ENCODE results near the gene OAT. TPM values are rescaled to one million over a fixed set of nuclear protein-coding genes. Genes with fewer than 3 reads are reported as not detected.
"Not testable (repeated sequence)": the region's sequence is repeated elsewhere in the genome, so short reads cannot be mapped to it uniquely, and the experiment has no call there.

Gene OAT
- total RNA-seq, 1 experiment from 2014 or later: 53.0 TPM

DNA sequence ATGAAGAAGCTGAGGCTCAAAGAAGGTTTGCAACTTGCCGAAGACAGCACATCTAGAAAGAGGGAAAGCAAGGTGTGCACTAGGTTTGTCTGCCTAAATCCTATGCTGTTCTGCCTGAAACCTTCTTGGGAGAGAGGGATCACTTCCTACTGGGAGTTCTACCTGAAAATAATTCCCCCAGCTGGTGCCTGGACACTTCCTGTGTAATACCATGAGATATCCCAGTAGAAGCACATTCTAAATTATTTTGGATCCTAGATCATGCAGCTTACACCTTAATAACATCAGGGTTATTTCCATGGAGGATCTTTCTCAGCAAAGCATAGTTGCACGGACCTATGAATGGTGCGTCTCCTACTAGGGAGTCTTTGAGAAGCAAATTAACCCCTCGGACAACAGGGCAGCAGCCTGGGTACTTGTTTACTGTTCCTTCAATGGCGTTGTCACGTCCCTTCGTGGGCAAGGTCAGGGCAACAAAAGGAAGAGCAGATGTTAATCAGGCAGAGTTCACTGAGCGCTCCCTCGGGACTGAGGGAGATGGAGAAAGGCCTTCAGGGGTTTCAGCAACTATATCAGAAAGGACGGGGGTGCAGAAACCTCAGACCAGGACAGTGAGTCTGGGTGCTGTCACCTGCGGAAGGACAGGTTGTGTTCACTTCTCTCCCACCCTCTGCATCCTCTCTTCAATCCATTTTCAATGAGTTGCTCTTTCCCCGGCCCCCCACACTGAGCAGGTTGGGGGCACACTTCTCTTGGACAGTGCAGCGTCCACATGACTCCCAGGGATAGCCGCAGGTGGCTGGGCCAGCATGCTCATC lies 44.0 kb downstream of the OAT start:
- CTCF ChIA-PET: interaction anchor here (0.5 kb wide), 1 partner anchor 483 kb away, joined by 3 read pairs; no protein-coding TSS in a partner anchor
- H3K4me1 Mint-ChIP-seq (ENCODE audit: low read depth, unreplicated experiment): no peaks in the 10 kb centered on the region
- intact Hi-C loops (cut with micrococcal nuclease; ENCODE audit: unreplicated experiment): no loop called here

DNA sequence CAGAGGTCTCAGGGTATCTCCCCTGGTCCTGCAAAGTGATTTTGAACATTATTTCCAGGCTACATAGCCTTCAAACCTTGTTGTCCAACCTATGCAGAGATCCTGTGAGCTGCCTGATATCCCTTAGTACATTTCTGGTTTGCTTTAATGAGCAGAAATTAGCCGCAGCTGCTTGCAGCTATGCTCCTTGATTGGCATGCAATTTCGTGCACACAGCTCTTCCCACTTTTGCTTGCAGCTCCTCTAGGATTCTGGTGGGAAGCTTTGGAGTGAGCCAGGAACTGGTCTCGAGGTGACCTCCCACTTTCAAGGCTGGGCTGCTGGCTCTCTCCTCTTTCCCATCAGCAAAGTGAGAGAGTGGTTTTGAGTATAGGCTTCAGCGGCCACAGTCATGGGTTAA lies 45.8 kb downstream of the OAT start:
- Mint-ChIP-seq H3K4me3 (ENCODE audit: low read depth, unreplicated experiment) (no peak overlapping the region), H3K27me3 (ENCODE audit: unreplicated experiment) (peaks cover 66% of the 10 kb centered on the region), H3K27ac (ENCODE audit: unreplicated experiment) (no peak overlapping the region), H3K9me3 (ENCODE audit: low read depth, unreplicated experiment) (no peaks in the 10 kb centered on the region), H3K4me1 (ENCODE audit: low read depth, unreplicated experiment) (no peaks in the 10 kb centered on the region), H3K36me3 (ENCODE audit: insufficient read depth, unreplicated experiment) (no peaks in the 10 kb centered on the region)
- CTCF ChIA-PET: no interaction called here
- TF ChIP-seq, protein P1, sequence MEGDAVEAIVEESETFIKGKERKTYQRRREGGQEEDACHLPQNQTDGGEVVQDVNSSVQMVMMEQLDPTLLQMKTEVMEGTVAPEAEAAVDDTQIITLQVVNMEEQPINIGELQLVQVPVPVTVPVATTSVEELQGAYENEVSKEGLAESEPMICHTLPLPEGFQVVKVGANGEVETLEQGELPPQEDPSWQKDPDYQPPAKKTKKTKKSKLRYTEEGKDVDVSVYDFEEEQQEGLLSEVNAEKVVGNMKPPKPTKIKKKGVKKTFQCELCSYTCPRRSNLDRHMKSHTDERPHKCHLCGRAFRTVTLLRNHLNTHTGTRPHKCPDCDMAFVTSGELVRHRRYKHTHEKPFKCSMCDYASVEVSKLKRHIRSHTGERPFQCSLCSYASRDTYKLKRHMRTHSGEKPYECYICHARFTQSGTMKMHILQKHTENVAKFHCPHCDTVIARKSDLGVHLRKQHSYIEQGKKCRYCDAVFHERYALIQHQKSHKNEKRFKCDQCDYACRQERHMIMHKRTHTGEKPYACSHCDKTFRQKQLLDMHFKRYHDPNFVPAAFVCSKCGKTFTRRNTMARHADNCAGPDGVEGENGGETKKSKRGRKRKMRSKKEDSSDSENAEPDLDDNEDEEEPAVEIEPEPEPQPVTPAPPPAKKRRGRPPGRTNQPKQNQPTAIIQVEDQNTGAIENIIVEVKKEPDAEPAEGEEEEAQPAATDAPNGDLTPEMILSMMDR (IDR thresholded peaks at IDR 0.05; ENCODE audit: unreplicated experiment): no peak
- intact Hi-C loops (cut with micrococcal nuclease; ENCODE audit: unreplicated experiment): no loop called here
- DNase-seq: no peak
- BruUV-seq (replicated peaks): no TSS peak

More for the DNA sequence above, 44.0 kb downstream of the OAT start:
- Mint-ChIP-seq H3K36me3 (ENCODE audit: insufficient read depth, unreplicated experiment) (no peaks in the 10 kb centered on the region), H3K4me3 (ENCODE audit: low read depth, unreplicated experiment) (no peak overlapping the region), H3K27me3 (ENCODE audit: unreplicated experiment) (peaks cover 56% of the 10 kb centered on the region), H3K27ac (ENCODE audit: unreplicated experiment) (no peak overlapping the region), H3K9me3 (ENCODE audit: low read depth, unreplicated experiment) (no peaks in the 10 kb centered on the region)
- TF ChIP-seq, protein P1 (IDR thresholded peaks at IDR 0.05; ENCODE audit: unreplicated experiment): no peak
- no peak for DNase-seq
- no TSS peak for BruUV-seq (replicated peaks)

DNA sequence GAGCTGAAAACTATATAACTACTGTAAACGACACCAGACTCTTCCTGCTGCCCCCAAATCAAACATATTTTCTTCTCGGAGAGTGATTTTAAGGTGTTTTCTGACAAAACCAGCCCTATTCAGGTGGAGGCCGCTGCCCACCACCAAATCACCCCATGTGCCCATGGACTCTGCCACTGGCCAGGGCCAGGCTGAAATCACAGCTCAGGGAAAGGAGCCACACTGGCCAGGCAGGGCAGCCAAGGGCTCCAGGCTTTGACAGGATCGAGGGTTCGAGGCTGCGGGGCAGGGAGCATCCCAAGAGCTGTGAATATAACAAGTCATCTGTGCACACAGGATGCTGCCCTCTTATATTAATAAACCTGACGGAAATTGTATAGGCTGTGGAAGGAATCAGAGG lies 48.3 kb downstream of the OAT start:
- no peak overlapping the region for H3K4me3 Mint-ChIP-seq (ENCODE audit: low read depth, unreplicated experiment)
- no peak for DNase-seq
- TF ChIP-seq, protein P1 (IDR thresholded peaks at IDR 0.05; ENCODE audit: unreplicated experiment): no peak
- H3K27me3 Mint-ChIP-seq (ENCODE audit: unreplicated experiment): peaks cover 91% of the 10 kb centered on the region
- H3K36me3 Mint-ChIP-seq (ENCODE audit: insufficient read depth, unreplicated experiment): no peaks in the 10 kb centered on the region
- H3K27ac Mint-ChIP-seq (ENCODE audit: unreplicated experiment): no peak overlapping the region
- CTCF ChIA-PET: no interaction called here
- H3K4me1 Mint-ChIP-seq (ENCODE audit: low read depth, unreplicated experiment): no peaks in the 10 kb centered on the region
- BruUV-seq (replicated peaks): no TSS peak
- intact Hi-C loops (cut with micrococcal nuclease; ENCODE audit: unreplicated experiment): no loop called here
- H3K9me3 Mint-ChIP-seq (ENCODE audit: low read depth, unreplicated experiment): no peaks in the 10 kb centered on the region

DNA sequence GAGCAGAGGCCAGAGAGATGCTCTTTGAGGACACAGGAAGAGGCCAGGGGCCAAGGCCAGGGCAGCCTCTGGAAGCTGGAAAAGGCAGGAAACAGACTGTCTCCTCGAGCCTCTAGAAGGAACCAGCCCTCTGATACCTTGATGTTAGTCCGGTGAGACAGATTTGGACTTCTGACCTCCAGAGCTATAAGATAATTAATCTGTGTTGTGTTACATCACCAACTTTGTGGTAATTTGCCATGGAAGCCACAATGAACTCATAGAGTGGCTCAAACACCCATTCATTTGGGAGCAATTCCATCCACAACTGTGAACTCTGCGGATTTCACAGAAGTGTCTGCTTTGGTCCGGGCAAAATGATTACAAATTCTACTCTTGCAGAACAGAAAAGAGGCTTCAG lies 48.7 kb downstream of the OAT start:
- TF ChIP-seq, protein P1 (IDR thresholded peaks at IDR 0.05; ENCODE audit: unreplicated experiment): no peak
- Mint-ChIP-seq H3K27me3 (ENCODE audit: unreplicated experiment) (peaks cover 92% of the 10 kb centered on the region), H3K36me3 (ENCODE audit: insufficient read depth, unreplicated experiment) (no peaks in the 10 kb centered on the region), H3K9me3 (ENCODE audit: low read depth, unreplicated experiment) (no peaks in the 10 kb centered on the region), H3K27ac (ENCODE audit: unreplicated experiment) (no peak overlapping the region), H3K4me3 (ENCODE audit: low read depth, unreplicated experiment) (no peak overlapping the region), H3K4me1 (ENCODE audit: low read depth, unreplicated experiment) (no peaks in the 10 kb centered on the region)
- no peak for DNase-seq
- CTCF ChIA-PET: no interaction called here
- intact Hi-C loops (cut with micrococcal nuclease; ENCODE audit: unreplicated experiment): no loop called here
- no TSS peak for BruUV-seq (replicated peaks)

DNA sequence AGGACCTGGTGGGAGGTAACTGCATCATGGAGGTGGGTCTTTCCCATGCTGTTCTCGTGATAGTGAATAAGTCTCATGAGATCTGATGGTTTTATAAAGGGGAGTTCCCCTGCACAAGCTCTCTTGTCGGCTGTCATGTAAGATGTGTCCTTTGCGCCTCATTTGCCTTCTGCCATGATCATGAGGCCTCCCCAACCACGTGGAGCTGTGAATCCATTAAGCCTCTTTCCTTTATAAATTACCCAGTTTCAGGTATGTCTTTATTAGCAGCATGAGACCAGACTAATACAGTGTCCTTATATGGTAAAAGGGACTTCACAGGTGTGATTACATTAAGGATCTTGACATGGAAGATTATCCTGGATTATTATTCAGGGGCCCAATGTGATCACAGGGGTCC lies 49.2 kb downstream of the OAT start:
- H3K36me3 Mint-ChIP-seq (ENCODE audit: insufficient read depth, unreplicated experiment); BruUV-seq (replicated peaks); intact Hi-C loops (cut with micrococcal nuclease; ENCODE audit: unreplicated experiment); H3K4me3 Mint-ChIP-seq (ENCODE audit: low read depth, unreplicated experiment); DNase-seq; H3K27ac Mint-ChIP-seq (ENCODE audit: unreplicated experiment); H3K9me3 Mint-ChIP-seq (ENCODE audit: low read depth, unreplicated experiment); H3K4me1 Mint-ChIP-seq (ENCODE audit: low read depth, unreplicated experiment); CTCF ChIA-PET: not testable (repeated sequence)
- peaks cover 92% of the 10 kb centered on the region for H3K27me3 Mint-ChIP-seq (ENCODE audit: unreplicated experiment)
